Raji (cell line): ENCODE measurements around the gene RHOT2.

Source experiments
- POLR2A ChIP-seq: IDR thresholded peaks from 2 replicates; pipeline ENCODE4 v1.6.1; 2011; ENCODE audit warnings: low read depth, low read length, control low read depth; ENCODE audit not compliant: insufficient read depth

The RHOT2 gene

DNA sequence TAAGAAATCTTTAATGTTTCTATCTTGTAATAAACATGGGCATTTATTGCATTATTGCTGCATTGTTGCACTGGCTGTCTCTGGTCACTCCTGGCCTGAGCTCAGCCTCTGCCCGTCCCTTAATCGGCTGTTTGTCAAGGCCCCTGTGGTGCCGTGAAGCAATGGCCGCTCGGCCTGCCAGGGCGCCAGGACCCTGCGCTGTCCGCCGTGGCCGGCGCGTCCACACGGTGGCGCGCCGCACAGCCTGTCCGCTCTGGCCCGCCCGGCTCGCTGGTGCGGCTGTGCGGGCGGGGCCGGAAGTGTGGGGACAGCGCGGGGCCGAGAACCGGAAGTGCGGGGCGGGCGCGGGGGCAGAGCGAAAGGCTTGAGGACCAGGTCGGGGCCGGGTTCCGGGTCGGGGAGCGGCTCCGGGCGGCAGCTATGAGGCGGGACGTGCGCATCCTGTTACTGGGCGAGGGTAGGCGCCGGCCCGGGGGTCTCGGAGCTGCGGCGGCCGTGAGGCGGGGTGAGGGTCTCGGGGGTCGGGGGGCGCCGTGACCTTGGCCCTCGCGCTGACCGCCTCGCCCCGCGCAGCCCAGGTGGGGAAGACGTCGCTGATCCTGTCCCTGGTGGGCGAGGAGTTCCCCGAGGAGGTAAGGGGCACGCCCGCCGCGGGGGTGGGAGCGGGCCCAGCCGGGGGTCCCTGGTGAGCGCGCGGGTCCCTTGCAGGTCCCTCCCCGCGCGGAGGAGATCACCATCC lies at the start of gene RHOT2:
Gene RHOT2, plus strand, starts transcription at position 353 of the 739 bp plus-strand sequence. Its CDS starts 68 bp downstream, at position 421.
- peak; percentile 75 for TF ChIP-seq POLR2A

GRCh38 chr16:619476-620100 lies 48.3 kb upstream of the RHOT2 start:
- TF ChIP-seq POLR2A: no peak

- TF ChIP-seq POLR2A: no peak
Observed at GRCh38 chr16:620700-621525, 47.0 kb upstream of the RHOT2 start.

GRCh38 chr16:621526-622105 lies 46.3 kb upstream of the RHOT2 start:
- no peak for TF ChIP-seq POLR2A

- TF ChIP-seq POLR2A: no peak
Observed at GRCh38 chr16:622920-623280, 45.0 kb upstream of the RHOT2 start.

GRCh38 chr16:624526-625070 lies 43.3 kb upstream of the RHOT2 start:
- no peak for TF ChIP-seq POLR2A

DNA sequence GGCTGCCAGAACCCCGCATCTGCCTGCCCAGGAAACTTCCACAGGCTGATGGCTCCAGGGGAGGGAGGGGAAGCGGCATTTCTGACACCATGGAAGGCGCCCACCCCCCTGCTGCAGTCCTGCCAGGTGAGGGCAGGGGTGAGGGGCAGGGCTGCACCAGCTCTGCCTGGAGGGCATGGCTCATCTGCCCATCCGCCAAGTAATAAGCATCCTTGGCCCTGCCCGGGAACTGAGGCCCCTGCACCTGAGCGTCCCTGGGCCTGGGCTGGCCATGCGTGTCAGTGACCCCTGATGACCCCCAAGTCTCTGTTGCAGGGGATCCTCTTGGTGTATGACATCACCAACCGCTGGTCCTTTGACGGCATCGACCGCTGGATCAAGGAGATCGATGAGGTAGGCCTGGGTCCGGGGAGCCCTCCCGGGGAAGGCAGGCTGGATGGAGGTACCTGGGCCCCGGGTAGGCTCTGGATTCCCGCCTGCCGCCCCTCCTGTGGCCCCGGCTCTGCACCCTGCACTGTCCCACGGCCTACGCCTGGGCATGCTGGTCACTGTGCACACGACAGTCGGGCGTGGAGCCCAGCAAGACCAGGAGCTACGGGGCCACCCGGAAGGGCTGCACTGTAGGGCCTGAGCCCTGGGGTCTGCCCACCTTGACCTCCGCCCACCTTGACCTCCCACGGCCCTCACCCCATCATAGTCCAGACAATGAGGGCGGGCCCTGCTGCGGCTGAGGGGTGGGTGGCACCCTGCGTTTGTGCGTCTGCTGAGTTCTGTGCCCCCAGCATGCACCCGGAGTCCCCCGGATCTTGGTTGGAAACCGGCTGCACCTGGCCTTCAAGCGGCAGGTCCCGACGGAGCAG lies 42.6 kb upstream of the RHOT2 start:
- TF ChIP-seq POLR2A: no peak

DNA sequence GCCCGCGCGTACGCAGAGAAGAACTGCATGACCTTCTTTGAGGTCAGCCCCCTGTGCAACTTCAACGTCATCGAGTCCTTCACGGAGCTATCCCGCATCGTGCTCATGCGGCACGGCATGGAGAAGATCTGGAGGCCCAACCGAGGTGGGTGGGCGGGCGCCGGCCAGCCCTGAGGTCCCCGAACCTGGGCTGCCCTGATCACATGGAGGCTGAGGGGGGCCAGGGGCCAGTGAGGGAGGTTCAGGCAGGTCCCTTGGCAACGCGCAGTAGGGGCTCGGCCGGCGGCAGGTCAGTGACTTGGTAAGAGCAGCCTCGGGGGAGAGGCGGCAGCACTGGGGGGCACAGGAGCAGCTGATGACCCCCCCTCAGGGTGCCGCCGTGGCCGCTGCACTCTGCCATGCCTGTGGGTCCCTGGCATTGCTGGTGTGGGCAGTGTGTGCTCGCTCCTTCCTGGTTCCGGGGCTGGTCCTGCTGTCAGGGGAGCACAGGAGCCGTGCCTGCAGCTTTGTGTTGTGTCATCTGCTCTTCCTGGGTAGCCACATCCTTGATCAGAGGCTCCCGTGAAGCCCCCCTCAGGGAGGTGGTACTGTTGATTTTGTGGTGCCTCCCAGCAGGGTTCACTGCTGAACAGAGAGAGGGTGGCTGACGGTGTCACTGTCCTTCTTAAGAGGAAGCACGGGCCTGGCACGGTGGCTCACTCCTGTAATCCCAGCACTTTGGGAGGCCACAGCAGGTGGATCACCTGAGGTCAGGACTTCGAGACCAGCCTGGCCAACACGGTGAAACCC lies 41.8 kb upstream of the RHOT2 start:
- TF ChIP-seq POLR2A: no peak

DNA sequence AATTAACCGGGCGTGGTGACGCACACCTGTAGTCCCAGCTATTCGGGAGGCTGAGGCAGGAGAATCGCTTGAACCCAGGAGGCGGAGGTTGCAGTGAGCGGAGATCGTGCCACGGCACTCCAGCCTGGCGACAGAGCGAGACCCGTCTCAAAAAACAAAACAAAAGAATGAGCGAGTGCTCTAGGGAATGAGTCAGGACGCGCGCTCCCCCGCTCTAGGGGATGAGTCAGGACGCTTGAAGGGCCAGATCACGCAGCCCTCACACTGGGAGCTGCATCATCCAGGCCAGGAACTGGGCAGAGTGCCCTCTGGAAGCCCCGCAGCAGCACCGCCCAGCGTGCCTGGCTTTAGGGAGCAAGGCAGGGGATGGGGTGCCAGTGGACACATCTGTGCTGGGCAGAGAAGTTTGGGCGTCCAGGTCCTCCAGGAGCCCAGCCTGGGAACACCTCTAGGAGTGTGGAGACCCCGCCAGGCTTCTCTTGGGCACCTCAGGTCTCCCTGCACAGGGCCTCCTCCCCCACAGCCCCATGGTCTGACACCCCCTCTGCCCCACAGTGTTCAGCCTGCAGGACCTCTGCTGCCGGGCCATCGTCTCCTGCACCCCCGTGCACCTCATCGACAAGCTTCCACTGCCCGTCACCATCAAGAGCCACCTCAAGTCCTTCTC lies 41.0 kb upstream of the RHOT2 start:
- TF ChIP-seq POLR2A: no peak

DNA sequence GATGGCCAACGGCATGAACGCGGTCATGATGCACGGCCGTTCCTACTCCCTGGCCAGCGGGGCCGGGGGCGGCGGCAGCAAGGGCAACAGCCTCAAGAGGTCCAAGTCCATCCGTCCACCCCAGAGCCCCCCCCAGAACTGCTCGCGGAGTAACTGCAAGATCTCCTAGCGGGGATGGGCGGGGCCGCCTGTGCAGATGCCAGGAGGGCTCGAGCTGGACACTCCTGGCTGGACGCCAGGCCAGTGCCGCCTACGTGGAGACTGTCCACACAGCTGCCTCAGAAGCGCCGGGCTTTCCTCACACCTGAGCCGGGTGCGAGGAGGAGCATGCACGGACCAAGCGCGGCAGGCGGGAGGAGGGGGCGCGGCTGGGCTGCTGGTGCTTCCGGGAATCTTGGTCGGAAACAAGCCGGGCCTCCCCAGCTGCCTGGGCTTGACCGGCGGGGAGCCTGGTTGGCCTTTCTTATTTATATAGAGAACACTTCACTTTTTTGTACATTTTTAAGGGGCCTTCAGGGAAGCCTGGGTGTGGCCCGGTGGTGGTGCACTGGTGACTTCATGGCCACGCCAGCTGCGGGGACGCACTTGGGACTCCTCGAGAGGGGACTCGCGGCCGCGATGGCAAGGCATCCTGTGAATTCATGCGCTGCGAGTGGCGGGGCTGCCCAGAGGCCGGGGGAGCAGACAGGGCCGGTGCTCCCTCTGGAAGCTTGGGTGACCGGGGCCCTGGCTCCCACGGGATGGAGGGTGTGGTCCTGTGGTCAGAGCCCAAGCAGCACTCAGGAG lies 40.3 kb upstream of the RHOT2 start:
- no peak for TF ChIP-seq POLR2A

DNA sequence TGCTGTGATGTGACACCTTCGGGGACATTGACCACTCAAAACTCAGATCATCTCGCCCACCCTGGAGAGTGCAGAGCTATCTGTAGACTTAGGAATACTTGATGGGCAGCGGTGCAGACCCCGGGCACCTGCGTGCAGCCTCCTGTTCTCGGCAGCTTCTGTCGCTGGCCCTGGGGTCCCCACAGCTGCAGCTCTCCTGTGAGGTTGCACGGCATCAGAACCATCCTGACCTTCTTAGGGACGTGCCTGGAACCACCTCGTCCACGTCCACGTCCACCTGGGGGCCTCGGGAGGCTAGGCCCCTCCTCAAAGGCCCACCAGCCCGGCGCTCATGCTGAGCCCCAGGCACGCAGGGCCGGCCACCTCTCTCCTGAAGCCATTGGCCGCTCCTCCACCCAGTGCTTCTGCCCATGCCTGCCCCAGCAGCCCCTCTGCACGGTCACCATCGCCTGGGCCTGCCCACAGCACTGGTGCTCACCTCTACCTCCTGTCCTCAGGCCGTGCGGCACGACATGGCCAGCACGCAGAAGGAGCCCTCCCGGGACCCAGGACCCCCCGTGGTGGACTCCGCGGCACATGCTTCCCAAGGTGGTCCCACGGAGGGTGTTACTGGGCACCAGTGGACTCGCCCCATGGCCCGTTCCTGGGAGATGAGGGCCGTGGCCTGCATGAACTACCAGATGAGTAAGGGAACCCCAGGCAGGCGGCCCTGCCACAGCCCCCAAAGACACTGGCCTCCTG lies 39.4 kb upstream of the RHOT2 start:
- TF ChIP-seq POLR2A: no peak
